HepG2 (cell line): Measurements from ENCODE around the gene LSM14B. TPM values are rescaled to one million over a fixed set of nuclear protein-coding genes. Genes with fewer than 3 reads are reported as not detected.
A peak's percentile ranks its signal among the peaks of the same experiment; 100 is the strongest.

ENCODE experiments used
- EEA1 ChIP-seq: sonication (generic); formaldehyde crosslinking; IDR thresholded peaks from 2 replicates; pipeline ENCODE4 v1.5.1; 2020; ENCODE audit warnings: mild to moderate bottlenecking, missing genetic modification reagents, borderline replicate concordance
- HOXA5 ChIP-seq: sonication (generic); formaldehyde crosslinking; IDR thresholded peaks from 2 replicates; pipeline ENCODE4 v1.4.0; 2020; ENCODE audit warnings: missing genetic modification reagents
- PHF8 ChIP-seq: sonication (generic); formaldehyde crosslinking; IDR thresholded peaks from 2 replicates; pipeline ENCODE4 v1.5.0; 2020; ENCODE audit warnings: missing genetic modification reagents
- RFXAP ChIP-seq: sonication (generic); formaldehyde crosslinking; IDR thresholded peaks from 2 replicates; pipeline ENCODE4 v1.4.0; 2020; ENCODE audit warnings: missing genetic modification reagents, borderline replicate concordance
- TCF12 ChIP-seq, 2 experiments: fragments of 450-650 bp in 1 of 2; sonication (generic) in 1 of 2; formaldehyde crosslinking in 1 of 2; IDR thresholded peaks; 2 replicates each; pipeline versions ENCODE4 v1.6.1 to v1.8.0; 2017 to 2022; ENCODE audit warnings: antibody characterized with exemption in 1 of 2, mild to moderate bottlenecking in 1 of 2, missing genetic modification reagents in 1 of 2, moderate library complexity in 1 of 2
- TCF7L2 ChIP-seq: IDR thresholded peaks from 2 replicates; pipeline ENCODE4 v1.6.1; 2011; ENCODE audit warnings: mild to moderate bottlenecking, low read depth, low read length, moderate library complexity
- XBP1 ChIP-seq: sonication (generic); formaldehyde crosslinking; IDR thresholded peaks from 2 replicates; pipeline ENCODE4 v1.5.0; 2020; ENCODE audit warnings: missing genetic modification reagents
- ZBTB7B ChIP-seq: sonication (generic); formaldehyde crosslinking; IDR thresholded peaks from 2 replicates; pipeline ENCODE4 v1.4.0; 2020; ENCODE audit warnings: missing genetic modification reagents
- ZNF747 ChIP-seq: sonication (generic); formaldehyde crosslinking; IDR thresholded peaks from 2 replicates; pipeline ENCODE4 v1.8.1; 2023; ENCODE audit warnings: missing genetic modification reagents, mild to moderate bottlenecking, borderline replicate concordance
- ZZZ3 ChIP-seq: sonication (generic); formaldehyde crosslinking; IDR thresholded peaks from 2 replicates; pipeline ENCODE4 v1.4.0; 2020; ENCODE audit warnings: missing genetic modification reagents, mild to moderate bottlenecking, borderline replicate concordance
- polyA plus RNA-seq, 8 experiments: library from polyadenylated mRNA; depleted of rRNA in 3 of 8; stranded (reverse) in 7 of 8; unstranded in 1 of 8; fragments of >200 nt; fragmentation: Illumina TruSeq in 4 of 8; extraction: Trizol in 4 of 8; gene quantifications; 2 replicates each; pipeline versions ENCODE4 v1.2.1 to v1.2.3, GENCODE V29; 2011 to 2016; ENCODE audit warnings: low read depth in 4 of 8, missing spikeins in 1 of 8, mixed read lengths in 1 of 8; ENCODE audit not compliant: insufficient read depth in 1 of 8
- total RNA-seq, 5 experiments: library from RNA; depleted of rRNA; stranded (reverse); fragments of >200 nt; fragmentation: Illumina TruSeq; extraction: Trizol; gene quantifications; 2 replicates each; pipeline ENCODE4 v1.2.3, GENCODE V29; 2016; ENCODE audit warnings: low read depth in 1 of 5
- TF ChIP-seq, protein P1 (sequence below): sonication (generic); formaldehyde crosslinking; conservative IDR thresholded peaks from 2 replicates; pipeline ENCODE4 v1.8.0; 2022; ENCODE audit warnings: missing genetic modification reagents
- TF ChIP-seq, protein P2 (sequence below): sonication (generic); formaldehyde crosslinking; IDR thresholded peaks from 2 replicates; pipeline ENCODE4 v1.5.0; 2020; ENCODE audit warnings: missing genetic modification reagents, mild to moderate bottlenecking, borderline replicate concordance
- TF ChIP-seq, protein P3 (sequence below): sonication (generic); formaldehyde crosslinking; IDR thresholded peaks from 2 replicates; pipeline ENCODE4 v1.4.0; 2020; ENCODE audit warnings: mild to moderate bottlenecking, missing genetic modification reagents
- TF ChIP-seq, protein P4 (sequence below): sonication (generic); formaldehyde crosslinking; IDR thresholded peaks from 2 replicates; pipeline ENCODE4; 2020; ENCODE audit warnings: missing genetic modification reagents, mild to moderate bottlenecking, borderline replicate concordance
- TF ChIP-seq, protein P5 (sequence below): sonication (generic); formaldehyde crosslinking; IDR thresholded peaks from 2 replicates; pipeline ENCODE4 v1.4.0; 2020; ENCODE audit warnings: missing genetic modification reagents

The LSM14B gene
- total and polyA plus RNA-seq, 2 of the 13 experiments (the other 11 are each of a cell fraction or from before 2014, with no cell fraction given), result 43.3 to 79.2 TPM

DNA sequence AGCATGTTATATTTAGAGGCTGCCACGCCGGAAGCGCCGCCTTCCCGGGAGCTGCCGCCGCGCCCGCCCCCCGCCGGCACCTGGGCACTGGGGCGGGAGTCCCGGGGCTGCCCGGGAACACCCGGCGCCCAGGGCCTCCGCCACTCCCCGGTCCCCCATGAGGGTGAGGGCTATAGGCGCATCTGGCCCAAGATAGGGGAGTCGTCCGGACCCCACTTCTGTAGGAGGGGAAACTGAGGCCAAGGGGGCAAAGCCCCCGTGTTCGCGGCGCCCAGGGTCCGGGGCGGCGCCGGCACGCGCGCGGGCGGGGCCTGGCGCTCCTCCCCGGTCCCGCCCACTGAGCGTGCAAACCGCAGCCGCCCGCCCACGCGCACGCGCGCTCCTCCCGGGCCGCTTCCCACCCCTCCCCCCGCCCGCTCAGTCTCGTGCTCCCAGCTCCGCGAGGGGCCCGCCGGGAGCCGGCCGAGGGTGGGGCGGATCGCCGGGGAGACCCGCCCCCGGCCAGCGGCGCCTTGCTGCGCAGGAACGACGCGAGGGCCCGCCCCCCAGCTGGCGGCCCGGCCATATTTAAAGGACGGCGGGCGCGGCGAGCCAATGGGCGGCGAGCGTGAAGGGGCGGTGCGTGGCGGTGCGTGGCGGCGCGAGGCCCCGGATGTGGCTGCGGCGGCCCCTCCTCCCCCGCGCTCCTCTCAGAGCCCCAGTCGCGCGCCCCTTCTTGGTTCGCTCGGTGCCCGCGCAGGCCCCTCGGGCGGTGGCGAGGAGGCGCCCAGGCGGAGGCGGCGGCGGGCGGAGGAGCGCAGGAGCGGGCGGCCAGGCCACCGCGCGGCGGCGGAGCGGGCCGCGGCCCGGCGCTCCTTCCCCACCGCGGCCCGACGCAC is at the start of gene LSM14B (continued):
- TF ChIP-seq, protein P1, sequence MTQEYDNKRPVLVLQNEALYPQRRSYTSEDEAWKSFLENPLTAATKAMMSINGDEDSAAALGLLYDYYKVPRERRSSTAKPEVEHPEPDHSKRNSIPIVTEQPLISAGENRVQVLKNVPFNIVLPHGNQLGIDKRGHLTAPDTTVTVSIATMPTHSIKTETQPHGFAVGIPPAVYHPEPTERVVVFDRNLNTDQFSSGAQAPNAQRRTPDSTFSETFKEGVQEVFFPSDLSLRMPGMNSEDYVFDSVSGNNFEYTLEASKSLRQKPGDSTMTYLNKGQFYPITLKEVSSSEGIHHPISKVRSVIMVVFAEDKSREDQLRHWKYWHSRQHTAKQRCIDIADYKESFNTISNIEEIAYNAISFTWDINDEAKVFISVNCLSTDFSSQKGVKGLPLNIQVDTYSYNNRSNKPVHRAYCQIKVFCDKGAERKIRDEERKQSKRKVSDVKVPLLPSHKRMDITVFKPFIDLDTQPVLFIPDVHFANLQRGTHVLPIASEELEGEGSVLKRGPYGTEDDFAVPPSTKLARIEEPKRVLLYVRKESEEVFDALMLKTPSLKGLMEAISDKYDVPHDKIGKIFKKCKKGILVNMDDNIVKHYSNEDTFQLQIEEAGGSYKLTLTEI (CRISPR knock-in tag), result no peak; the same call in 1 of the 2 replicates
- no peak for TF ChIP-seq TCF12 (IDR thresholded peaks at IDR 0.05)
- TF ChIP-seq TCF12 (CRISPR knock-in tag; IDR thresholded peaks at IDR 0.05), result no peak
- TF ChIP-seq RFXAP (CRISPR knock-in tag), result no peak
- TF ChIP-seq, protein P2, sequence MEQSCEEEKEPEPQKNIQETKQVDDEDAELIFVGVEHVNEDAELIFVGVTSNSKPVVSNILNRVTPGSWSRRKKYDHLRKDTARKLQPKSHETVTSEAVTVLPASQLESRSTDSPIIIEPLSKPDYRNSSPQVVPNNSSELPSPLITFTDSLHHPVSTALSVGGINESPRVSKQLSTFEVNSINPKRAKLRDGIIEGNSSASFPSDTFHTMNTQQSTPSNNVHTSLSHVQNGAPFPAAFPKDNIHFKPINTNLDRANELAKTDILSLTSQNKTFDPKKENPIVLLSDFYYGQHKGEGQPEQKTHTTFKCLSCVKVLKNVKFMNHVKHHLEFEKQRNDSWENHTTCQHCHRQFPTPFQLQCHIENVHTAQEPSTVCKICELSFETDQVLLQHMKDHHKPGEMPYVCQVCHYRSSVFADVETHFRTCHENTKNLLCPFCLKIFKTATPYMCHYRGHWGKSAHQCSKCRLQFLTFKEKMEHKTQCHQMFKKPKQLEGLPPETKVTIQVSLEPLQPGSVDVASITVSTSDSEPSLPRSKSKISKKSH (CRISPR knock-in tag), result peak; percentile 49
- TF ChIP-seq TCF7L2, result no peak
- no peak; the same call in 1 of the 2 replicates for TF ChIP-seq ZNF747
- no peak for TF ChIP-seq XBP1
- peak; percentile 64; the same call in 1 of the 2 replicates for TF ChIP-seq ZBTB7B (CRISPR knock-in tag)
- no peak for TF ChIP-seq EEA1 (CRISPR knock-in tag)
- no peak; the same call in 1 of the 2 replicates for TF ChIP-seq ZZZ3 (CRISPR knock-in tag)
- TF ChIP-seq, protein P3, sequence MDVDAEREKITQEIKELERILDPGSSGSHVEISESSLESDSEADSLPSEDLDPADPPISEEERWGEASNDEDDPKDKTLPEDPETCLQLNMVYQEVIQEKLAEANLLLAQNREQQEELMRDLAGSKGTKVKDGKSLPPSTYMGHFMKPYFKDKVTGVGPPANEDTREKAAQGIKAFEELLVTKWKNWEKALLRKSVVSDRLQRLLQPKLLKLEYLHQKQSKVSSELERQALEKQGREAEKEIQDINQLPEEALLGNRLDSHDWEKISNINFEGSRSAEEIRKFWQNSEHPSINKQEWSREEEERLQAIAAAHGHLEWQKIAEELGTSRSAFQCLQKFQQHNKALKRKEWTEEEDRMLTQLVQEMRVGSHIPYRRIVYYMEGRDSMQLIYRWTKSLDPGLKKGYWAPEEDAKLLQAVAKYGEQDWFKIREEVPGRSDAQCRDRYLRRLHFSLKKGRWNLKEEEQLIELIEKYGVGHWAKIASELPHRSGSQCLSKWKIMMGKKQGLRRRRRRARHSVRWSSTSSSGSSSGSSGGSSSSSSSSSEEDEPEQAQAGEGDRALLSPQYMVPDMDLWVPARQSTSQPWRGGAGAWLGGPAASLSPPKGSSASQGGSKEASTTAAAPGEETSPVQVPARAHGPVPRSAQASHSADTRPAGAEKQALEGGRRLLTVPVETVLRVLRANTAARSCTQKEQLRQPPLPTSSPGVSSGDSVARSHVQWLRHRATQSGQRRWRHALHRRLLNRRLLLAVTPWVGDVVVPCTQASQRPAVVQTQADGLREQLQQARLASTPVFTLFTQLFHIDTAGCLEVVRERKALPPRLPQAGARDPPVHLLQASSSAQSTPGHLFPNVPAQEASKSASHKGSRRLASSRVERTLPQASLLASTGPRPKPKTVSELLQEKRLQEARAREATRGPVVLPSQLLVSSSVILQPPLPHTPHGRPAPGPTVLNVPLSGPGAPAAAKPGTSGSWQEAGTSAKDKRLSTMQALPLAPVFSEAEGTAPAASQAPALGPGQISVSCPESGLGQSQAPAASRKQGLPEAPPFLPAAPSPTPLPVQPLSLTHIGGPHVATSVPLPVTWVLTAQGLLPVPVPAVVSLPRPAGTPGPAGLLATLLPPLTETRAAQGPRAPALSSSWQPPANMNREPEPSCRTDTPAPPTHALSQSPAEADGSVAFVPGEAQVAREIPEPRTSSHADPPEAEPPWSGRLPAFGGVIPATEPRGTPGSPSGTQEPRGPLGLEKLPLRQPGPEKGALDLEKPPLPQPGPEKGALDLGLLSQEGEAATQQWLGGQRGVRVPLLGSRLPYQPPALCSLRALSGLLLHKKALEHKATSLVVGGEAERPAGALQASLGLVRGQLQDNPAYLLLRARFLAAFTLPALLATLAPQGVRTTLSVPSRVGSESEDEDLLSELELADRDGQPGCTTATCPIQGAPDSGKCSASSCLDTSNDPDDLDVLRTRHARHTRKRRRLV (CRISPR knock-in tag), result no peak
- peak; percentile 67 for TF ChIP-seq PHF8
- TF ChIP-seq HOXA5, result peak; percentile 77; the same call in 1 of the 2 replicates
- TF ChIP-seq, protein P4, sequence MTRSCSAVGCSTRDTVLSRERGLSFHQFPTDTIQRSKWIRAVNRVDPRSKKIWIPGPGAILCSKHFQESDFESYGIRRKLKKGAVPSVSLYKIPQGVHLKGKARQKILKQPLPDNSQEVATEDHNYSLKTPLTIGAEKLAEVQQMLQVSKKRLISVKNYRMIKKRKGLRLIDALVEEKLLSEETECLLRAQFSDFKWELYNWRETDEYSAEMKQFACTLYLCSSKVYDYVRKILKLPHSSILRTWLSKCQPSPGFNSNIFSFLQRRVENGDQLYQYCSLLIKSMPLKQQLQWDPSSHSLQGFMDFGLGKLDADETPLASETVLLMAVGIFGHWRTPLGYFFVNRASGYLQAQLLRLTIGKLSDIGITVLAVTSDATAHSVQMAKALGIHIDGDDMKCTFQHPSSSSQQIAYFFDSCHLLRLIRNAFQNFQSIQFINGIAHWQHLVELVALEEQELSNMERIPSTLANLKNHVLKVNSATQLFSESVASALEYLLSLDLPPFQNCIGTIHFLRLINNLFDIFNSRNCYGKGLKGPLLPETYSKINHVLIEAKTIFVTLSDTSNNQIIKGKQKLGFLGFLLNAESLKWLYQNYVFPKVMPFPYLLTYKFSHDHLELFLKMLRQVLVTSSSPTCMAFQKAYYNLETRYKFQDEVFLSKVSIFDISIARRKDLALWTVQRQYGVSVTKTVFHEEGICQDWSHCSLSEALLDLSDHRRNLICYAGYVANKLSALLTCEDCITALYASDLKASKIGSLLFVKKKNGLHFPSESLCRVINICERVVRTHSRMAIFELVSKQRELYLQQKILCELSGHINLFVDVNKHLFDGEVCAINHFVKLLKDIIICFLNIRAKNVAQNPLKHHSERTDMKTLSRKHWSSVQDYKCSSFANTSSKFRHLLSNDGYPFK (CRISPR knock-in tag), result no peak
- TF ChIP-seq, protein P5, sequence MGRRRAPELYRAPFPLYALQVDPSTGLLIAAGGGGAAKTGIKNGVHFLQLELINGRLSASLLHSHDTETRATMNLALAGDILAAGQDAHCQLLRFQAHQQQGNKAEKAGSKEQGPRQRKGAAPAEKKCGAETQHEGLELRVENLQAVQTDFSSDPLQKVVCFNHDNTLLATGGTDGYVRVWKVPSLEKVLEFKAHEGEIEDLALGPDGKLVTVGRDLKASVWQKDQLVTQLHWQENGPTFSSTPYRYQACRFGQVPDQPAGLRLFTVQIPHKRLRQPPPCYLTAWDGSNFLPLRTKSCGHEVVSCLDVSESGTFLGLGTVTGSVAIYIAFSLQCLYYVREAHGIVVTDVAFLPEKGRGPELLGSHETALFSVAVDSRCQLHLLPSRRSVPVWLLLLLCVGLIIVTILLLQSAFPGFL (CRISPR knock-in tag), result no peak
